HCT116 (cell line): Measurements from ENCODE around the gene HOXB8. TPM values are rescaled to one million over a fixed set of nuclear protein-coding genes. Genes with fewer than 3 reads are reported as not detected.

Experiments used
- ATAC-seq: fragments of 200-7000 bp; cut with Tn5 transposase; 2 replicates; pipeline ENCODE4 v1.9.1; 2020; ENCODE audit warnings: mild to moderate bottlenecking, moderate library complexity
- BruUV-seq: library from RNA; stranded (reverse); fragments of 400-500 nt; replicated peaks from 2 replicates; lab custom pipeline; 2021; lab: Mats Ljungman, UMichigan
- CTCF ChIA-PET: fragments of 300-600 bp; sonication (Branson Sonifier 250); formaldehyde crosslinking; loops from one replicate; lab custom pipeline; 2021; ENCODE audit warnings: antibody characterized with exemption; lab: Charles Lee
- POLR2A ChIA-PET: fragments of 300-600, 350-600 bp; sonication (Branson Sonifier 250); formaldehyde crosslinking; loops from one replicate; lab custom pipeline; 2021; ENCODE audit warnings: antibody characterized with exemption; lab: Charles Lee
- RAD21 ChIA-PET, 2 experiments: fragments of 300-600 bp; sonication (Branson Sonifier 250); formaldehyde crosslinking; loops; one replicate each; lab custom pipeline; 2023; ENCODE audit warnings: low total read pairs in 2 of 2; ENCODE audit not compliant: uncharacterized antibody in 2 of 2, unreplicated experiment in 2 of 2, low non-redundant PET in 1 of 2; lab: Charles Lee
- DNase-seq: peaks from one replicate; pipeline ENCODE4 v3.0.0-alpha.2; 2010; ENCODE audit warnings: low read depth, low spot score
- H2AFZ ChIP-seq: fragments of 200-600 bp; shearing (Covaris generic), sonication (generic); 2 replicates; pipeline ENCODE4 v1.6.1; 2017; ENCODE audit warnings: low read depth, mixed run types, mixed read lengths, antibody characterized with exemption, low read length; ENCODE audit not compliant: poor library complexity, severe bottlenecking
- H3K27ac ChIP-seq: 2 replicates; pipeline ENCODE4 v1.5.1; 2012; ENCODE audit warnings: low read depth, low read length
- H3K27me3 ChIP-seq: fragments of 200-600 bp; sonication (generic); 2 replicates; pipeline ENCODE4 v1.6.1; 2016; ENCODE audit warnings: mixed run types, low read length, mixed read lengths; ENCODE audit not compliant: insufficient read depth
- H3K36me3 ChIP-seq, 2 experiments: fragments of 200-500 bp in 1 of 2; fragments of 200-600 bp in 1 of 2; sonication (Bioruptor generic) in 1 of 2; sonication (generic) in 1 of 2; 2 replicates each; pipeline versions ENCODE4 v1.5.1 to v1.6.1; 2014 to 2016; ENCODE audit warnings: low read length in 2 of 2, inconsistent platforms in 1 of 2, mixed read lengths in 1 of 2, mixed run types in 1 of 2; ENCODE audit not compliant: insufficient read depth in 2 of 2, control insufficient read depth in 1 of 2
- H3K4me1 ChIP-seq, 2 experiments: fragments of 200-600 bp in 1 of 2; sonication (generic) in 1 of 2; 2 replicates each; pipeline versions ENCODE4 v1.5.1 to v1.6.1; 2012 to 2017; ENCODE audit warnings: low read length in 2 of 2, inconsistent platforms in 1 of 2, mild to moderate bottlenecking in 1 of 2, mixed read lengths in 1 of 2, mixed run types in 1 of 2, moderate library complexity in 1 of 2; ENCODE audit not compliant: insufficient read depth in 2 of 2, control insufficient read depth in 1 of 2
- H3K4me2 ChIP-seq: fragments of 200-600 bp; sonication (generic); 2 replicates; pipeline ENCODE4 v1.6.1; 2017; ENCODE audit warnings: mixed run types, low read length, mixed read lengths
- H3K4me3 ChIP-seq, 2 experiments: fragments of 200-600 bp in 1 of 2; sonication (generic) in 1 of 2; replicated peaks in 1 of 2; 2 replicates each; pipeline ENCODE4 v1.5.1; 2011 to 2016; ENCODE audit warnings: low read length in 2 of 2, control low read depth in 1 of 2, low read depth in 1 of 2, mild to moderate bottlenecking in 1 of 2, mixed read lengths in 1 of 2, mixed run types in 1 of 2
- H3K79me2 ChIP-seq: fragments of 200-600 bp; sonication (generic); 2 replicates; pipeline ENCODE4 v1.6.1; 2017; ENCODE audit warnings: mild to moderate bottlenecking, mixed run types, low read length, moderate library complexity, mixed read lengths; ENCODE audit not compliant: insufficient read depth
- H3K9ac ChIP-seq: fragments of 200-600 bp; sonication (generic); 2 replicates; pipeline ENCODE4 v1.6.1; 2016; ENCODE audit warnings: low read length, mixed read lengths
- H3K9me2 ChIP-seq: fragments of 200-600 bp; sonication (generic), shearing (Covaris generic); 2 replicates; pipeline ENCODE4 v1.6.1; 2017; ENCODE audit warnings: mixed run types, mild to moderate bottlenecking, moderate library complexity; ENCODE audit not compliant: insufficient read depth
- H3K9me3 ChIP-seq, 2 experiments: fragments of 200-500 bp in 1 of 2; fragments of 200-600 bp in 1 of 2; sonication (Bioruptor generic) in 1 of 2; sonication (generic) in 1 of 2; 2 replicates each; pipeline ENCODE4 v1.6.1; 2014 to 2017; ENCODE audit warnings: low read length in 2 of 2, mixed read lengths in 2 of 2, inconsistent platforms in 1 of 2, low read depth in 1 of 2, mild to moderate bottlenecking in 1 of 2, mixed run types in 1 of 2, moderate library complexity in 1 of 2; ENCODE audit not compliant: control insufficient read depth in 1 of 2, insufficient read depth in 1 of 2
- H4K20me1 ChIP-seq: fragments of 200-600 bp; sonication (generic), shearing (Covaris generic); 2 replicates; pipeline ENCODE4 v1.6.1; 2017; ENCODE audit warnings: mixed run types, mild to moderate bottlenecking, moderate library complexity; ENCODE audit not compliant: insufficient read depth
- CBX3 ChIP-seq: IDR thresholded peaks from 2 replicates; pipeline ENCODE4 v1.6.1; 2012; ENCODE audit warnings: low read depth
- CEBPB ChIP-seq: IDR thresholded peaks from 2 replicates; pipeline ENCODE4 v1.6.1; 2012; ENCODE audit warnings: low read depth
- CTCF ChIP-seq, 3 experiments: fragments of 200-600 bp in 1 of 3; sonication (generic) in 1 of 3; IDR thresholded peaks in 2 of 3; conservative IDR thresholded peaks in 1 of 3; 2 replicates each; pipeline ENCODE4 v1.5.1; 2012 to 2017; ENCODE audit warnings: low read depth in 2 of 3, low read length in 2 of 3, antibody characterized with exemption in 1 of 3, borderline replicate concordance in 1 of 3, control low read depth in 1 of 3, mild to moderate bottlenecking in 1 of 3, mixed read lengths in 1 of 3, mixed run types in 1 of 3, moderate library complexity in 1 of 3; ENCODE audit not compliant: insufficient read depth in 1 of 3
- ELF1 ChIP-seq: IDR thresholded peaks from 2 replicates; pipeline ENCODE4 v1.6.1; 2012; ENCODE audit warnings: low read depth, borderline replicate concordance
- EZH2 ChIP-seq: fragments of 200-600 bp; sonication (generic); IDR thresholded peaks from 2 replicates; pipeline ENCODE4 v1.6.1; 2017; ENCODE audit warnings: antibody characterized with exemption, mixed run types
- MAX ChIP-seq: IDR thresholded peaks from 2 replicates; pipeline ENCODE4 v1.6.1; 2012
- SRF ChIP-seq: IDR thresholded peaks from 2 replicates; pipeline ENCODE4 v1.6.1; 2012; ENCODE audit warnings: low read depth
- TCF7L2 ChIP-seq: IDR thresholded peaks from 2 replicates; pipeline ENCODE4 v1.7.0; 2011; ENCODE audit warnings: borderline replicate concordance, inconsistent platforms; ENCODE audit not compliant: insufficient read depth, insufficient read length; ENCODE audit errors: extremely low read depth
- YY1 ChIP-seq: IDR thresholded peaks from 2 replicates; pipeline ENCODE4 v1.6.1; 2011; ENCODE audit warnings: low read length, low read depth, moderate library complexity, mild to moderate bottlenecking; ENCODE audit not compliant: insufficient replicate concordance; ENCODE audit errors: extremely low read depth
- ZBTB33 ChIP-seq: IDR thresholded peaks from 2 replicates; pipeline ENCODE4 v1.6.1; 2011; ENCODE audit warnings: mild to moderate bottlenecking, low read length, moderate library complexity; ENCODE audit not compliant: insufficient replicate concordance; ENCODE audit errors: extremely low read depth
- ZFX ChIP-seq: fragments of 450-650 bp; IDR thresholded peaks from 2 replicates; pipeline ENCODE4 v1.6.1; 2017
- ZNF274 ChIP-seq: fragments of 200-500 bp; sonication (Bioruptor generic); IDR thresholded peaks from 2 replicates; pipeline ENCODE4 v1.6.1; 2014; ENCODE audit warnings: mild to moderate bottlenecking, low read depth, low read length, inconsistent platforms
- intact Hi-C: fragments of 100-400 bp; cut with micrococcal nuclease; formaldehyde crosslinking; loops from 2 replicates; pipeline ENCODE4 v1.10.0; 2022
- total RNA-seq: library from RNA; stranded (reverse); gene quantifications from one replicate; pipeline ENCODE4 v1.2.1, GENCODE V29; 2021; ENCODE audit not compliant: unreplicated experiment

The HOXB8 gene
- total RNA-seq, 1 experiment from 2014 or later = 44.7 TPM

GRCh38 chr17:48605991-48606891, 8.9 kb downstream of the HOXB8 start:
- POLR2A ChIA-PET = interaction anchor here (1.0 to 1.9 kb wide), 3 partner anchors 9 to 20 kb away, joined by 3 to 6 read pairs (median 4); partner anchors contain the start of genes HOXB8 and HOXB9
- H3K27me3 ChIP-seq = no peaks in the 10 kb centered on the region

More at GRCh38 chr17:48605991-48606891, 8.9 kb downstream of the HOXB8 start:
- peak overlapping the region; percentile 83 for H3K9ac ChIP-seq
- DNase-seq = no peak
- no peaks in the 10 kb centered on the region for H3K36me3 ChIP-seq
- CTCF ChIA-PET = no interaction called here
- peak overlapping the region; percentile 94 for H3K27ac ChIP-seq
- no peaks in the 10 kb centered on the region for H3K9me2 ChIP-seq
- H3K4me1 ChIP-seq = peaks cover 31 to 62% of the 10 kb centered on the region in 2 experiments
- intact Hi-C loops = no loop called here
- BruUV-seq = no TSS peak
- peaks cover 75% of the 10 kb centered on the region for H3K79me2 ChIP-seq
- no peak for ATAC-seq
- peaks cover under 1% of the 10 kb centered on the region; the same call in 1 of the 2 replicates for H4K20me1 ChIP-seq
- TF ChIP-seq TCF7L2 (no peak), YY1 (no peak), CEBPB (no peak), ZNF274 (no peak), ELF1 (no peak), SRF (no peak), ZFX (no peak), CBX3 (no peak), EZH2 (no peak), CTCF (IDR thresholded peaks at IDR 0.05 in 2 of 3, conservative IDR thresholded peaks at IDR 0.05 in 1 of 3; ENCODE audit: borderline replicate concordance in 1 of 3, insufficient read depth in 1 of 3, low read depth in 2 of 3, low read length in 2 of 3) (no peak), MAX (no peak), ZBTB33 (no peak)
- RAD21 ChIA-PET = interaction anchor here in 1 of 2 experiments (0.6 kb wide), 1 partner anchor 26 kb away, joined by 3 read pairs; no protein-coding TSS in a partner anchor
- no peaks in the 10 kb centered on the region for H3K9me3 ChIP-seq
- peak overlapping the region; percentile 82 for H3K4me2 ChIP-seq
- no peak overlapping the region for H2AFZ ChIP-seq
- no peak overlapping the region for H3K4me3 ChIP-seq
